Smooth muscle cell of trachea (primary cell): ENCODE results near the gene PCDHB6. TPM values are rescaled to one million over a fixed set of nuclear protein-coding genes. Genes with fewer than 3 reads are reported as not detected.

Experiments
- total RNA-seq: library from RNA; depleted of rRNA; stranded (reverse); fragments of >200 nt; gene quantifications from 2 replicates; pipeline ENCODE4 v1.2.1, GENCODE V29; 2014

Gene PCDHB6
- 0.33 TPM in 1 of 2 replicates, not detected in the other for total RNA-seq

DNA sequence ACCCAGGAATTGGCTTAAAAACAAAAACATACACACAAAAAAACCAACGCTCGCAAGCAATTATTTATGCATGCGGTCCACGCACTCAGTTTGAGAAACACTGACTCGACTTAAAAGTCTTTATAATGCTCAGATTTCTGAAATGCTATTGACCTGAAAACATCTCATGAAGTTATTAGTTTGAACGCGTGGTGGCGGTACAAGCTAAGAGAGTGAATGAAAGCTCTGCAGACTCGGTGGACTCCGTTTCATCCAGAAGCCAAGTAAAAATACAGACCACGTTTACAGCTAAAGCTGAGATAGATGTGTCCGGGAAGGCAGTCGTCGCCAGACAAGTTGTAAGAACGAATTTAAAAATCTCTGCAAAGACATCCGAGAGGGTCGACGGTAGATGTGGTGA lies at the start of gene PCDHB6:
TSS of gene PCDHB6 (plus strand) at position 246 of the 400 bp plus-strand sequence. CDS start 201 bp downstream, outside the sequence.

DNA sequence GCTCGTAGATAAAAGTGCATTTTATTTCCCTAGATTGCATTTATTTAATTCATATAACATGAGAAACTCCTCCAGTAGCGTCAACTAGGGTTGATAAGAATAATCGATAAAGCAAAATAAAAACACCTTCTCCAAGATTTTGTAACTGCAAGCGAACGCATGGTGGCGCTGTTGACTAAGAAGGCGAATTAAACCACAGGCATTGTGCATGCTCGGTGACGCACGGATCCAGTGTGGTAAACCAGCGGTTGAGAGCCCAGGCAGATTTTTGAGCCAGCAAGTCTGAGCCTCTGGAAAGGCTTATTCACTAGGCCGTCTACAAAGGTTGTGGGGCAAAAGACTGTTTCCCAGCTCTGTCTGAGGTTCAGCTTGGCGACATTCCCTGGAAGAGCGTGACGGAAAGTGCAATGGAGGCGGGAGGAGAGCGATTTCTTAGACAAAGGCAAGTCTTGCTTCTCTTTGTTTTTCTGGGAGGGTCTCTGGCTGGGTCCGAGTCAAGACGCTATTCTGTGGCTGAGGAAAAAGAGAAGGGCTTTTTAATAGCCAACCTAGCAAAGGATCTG lies 49.5 kb upstream of the PCDHB6 start, which contains the start of gene PCDHB3:
TSS of gene PCDHB3 (plus strand) at position 231 of the 563 bp plus-strand sequence. CDS start at position 408, 177 bp downstream.

DNA sequence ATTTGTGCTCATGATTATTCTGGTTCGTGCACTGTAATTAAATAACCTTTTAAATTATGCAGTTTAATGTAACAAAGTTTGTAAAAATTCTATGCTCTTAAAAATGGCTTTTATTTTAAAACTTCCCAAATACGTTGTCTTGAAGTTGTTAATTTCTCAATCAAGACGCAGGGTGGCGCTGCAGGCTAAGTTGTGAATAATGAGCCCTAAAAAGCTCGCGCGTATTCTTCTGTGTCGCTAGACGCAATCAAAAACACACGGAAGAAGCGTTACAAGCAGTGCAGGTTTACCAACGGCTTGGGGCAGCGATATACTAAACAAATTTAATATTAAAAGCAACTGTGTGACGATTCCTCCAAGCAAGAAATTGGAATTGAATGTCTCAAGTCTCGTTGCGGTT lies 28.3 kb upstream of the PCDHB6 start, which contains the start of gene PCDHB4:
TSS of gene PCDHB4 (plus strand) at position 256 of the 400 bp plus-strand sequence. CDS start 181 bp downstream, outside the sequence.

DNA sequence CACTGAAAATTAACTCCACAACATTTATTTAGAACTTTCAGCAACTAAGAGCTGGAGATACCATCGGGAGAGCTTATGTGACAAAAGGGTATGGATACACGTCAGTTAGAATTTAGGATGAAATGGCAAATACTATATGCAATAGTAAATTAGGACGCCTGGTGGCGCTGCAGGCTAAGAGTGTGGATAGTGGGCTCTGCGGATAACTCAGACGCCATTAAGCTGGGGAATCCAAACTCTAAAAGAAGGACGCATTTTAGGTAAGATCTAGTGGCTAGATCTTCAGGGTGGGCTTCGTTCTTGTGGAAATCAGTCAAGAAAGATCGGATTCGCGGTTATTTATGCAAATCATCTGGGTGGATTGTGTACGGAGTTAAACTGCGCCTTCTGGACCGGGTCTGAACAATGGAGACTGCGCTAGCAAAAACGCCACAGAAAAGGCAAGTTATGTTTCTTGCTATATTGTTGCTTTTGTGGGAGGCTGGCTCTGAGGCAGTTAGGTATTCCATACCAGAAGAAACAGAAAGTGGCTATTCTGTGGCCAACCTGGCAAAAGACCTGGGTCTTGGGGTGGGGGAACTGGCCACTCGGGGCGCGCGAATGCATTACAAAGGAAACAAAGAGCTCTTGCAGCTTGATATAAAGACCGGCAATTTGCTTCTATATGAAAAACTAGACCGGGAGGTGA lies 14.7 kb upstream of the PCDHB6 start, which contains the start of gene PCDHB5:
TSS of gene PCDHB5 (plus strand) at position 177 of the 688 bp plus-strand sequence. CDS start at position 406, 229 bp downstream.

DNA sequence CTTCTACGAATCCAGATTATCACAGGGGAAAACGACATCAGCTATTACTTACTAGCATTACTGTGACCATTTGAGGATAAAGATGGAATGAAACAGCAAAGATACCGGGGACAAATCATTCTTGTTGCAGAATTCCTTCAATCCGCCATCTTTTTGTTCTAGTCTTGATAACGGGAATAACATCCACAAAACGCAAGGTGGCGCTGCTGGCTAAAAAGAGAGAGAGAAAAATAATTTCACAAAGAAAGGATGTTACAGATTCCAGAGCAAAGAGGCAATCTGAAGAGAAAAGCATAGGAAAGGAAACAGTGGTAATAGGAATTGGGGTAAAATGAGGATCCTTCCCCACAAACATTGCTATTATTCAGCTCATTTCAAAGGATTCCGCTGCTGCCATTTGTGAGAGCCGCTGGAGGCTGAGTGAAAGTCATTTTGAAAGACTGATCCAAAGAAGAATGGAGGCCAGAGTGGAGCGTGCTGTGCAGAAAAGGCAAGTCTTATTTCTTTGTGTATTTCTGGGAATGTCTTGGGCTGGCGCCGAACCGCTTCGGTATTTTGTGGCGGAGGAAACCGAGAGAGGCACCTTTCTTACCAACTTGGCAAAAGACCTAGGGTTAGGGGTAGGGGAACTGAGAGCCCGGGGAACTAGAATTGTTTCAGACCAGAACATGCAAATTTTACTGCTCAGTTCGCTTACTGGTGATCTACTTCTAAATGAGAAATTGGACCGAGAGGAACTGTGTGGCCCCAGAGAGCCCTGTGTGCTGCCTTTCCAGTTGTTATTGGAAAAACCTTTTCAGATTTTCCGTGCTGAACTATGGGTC lies 22.7 kb downstream of the PCDHB6 start, which contains the start of gene PCDHB7:
TSS of gene PCDHB7 (plus strand) at position 264 of the 824 bp plus-strand sequence. CDS start at position 456, 192 bp downstream.

DNA sequence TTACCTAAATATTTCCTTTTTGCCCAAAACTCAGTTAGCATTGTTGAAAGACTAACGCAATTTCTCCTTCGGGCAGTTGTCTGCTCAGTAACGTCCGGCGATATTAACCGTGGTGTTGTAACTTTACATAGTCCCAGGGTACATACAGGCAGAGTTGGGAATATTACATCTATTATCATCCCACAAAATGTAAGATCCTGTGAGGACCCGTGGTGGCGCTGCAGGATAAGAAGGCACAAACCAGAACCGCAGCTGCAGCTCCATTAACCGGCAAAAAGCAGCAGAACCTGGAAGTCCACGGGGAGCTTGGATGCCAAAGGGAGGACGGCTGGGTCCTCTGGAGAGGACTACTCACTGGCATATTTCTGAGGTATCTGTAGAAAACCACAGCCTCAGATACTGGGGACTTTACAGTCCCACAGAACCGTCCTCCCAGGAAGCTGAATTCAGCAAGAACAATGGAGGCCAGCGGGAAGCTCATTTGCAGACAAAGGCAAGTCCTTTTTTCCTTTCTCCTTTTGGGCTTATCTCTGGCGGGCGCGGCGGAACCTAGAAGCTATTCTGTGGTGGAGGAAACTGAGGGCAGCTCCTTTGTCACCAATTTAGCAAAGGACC lies 27.8 kb downstream of the PCDHB6 start, which contains the start of gene PCDHB8:
TSS of gene PCDHB8 (plus strand) at position 214 of the 615 bp plus-strand sequence. CDS start at position 459, 245 bp downstream.

DNA sequence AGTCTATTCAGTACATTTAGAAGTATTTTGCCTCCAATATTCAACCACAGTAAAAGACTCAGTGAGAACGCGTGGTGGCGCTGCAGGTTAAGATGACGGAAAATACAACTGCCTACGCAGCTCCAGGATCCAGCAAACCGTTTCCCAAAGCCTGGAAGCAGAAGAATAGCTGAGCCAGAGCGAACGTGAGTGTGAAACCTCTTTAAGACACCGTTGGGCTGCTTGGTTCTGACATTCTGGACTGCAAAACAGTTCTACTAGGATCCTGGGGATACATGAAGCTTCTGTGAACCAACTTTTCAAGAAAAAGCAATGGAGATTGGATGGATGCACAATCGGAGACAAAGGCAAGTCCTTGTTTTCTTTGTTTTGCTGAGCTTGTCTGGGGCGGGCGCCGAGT lies 32.4 kb downstream of the PCDHB6 start, which contains the start of gene PCDHB16:
TSS of gene PCDHB16 (plus strand) at position 140 of the 400 bp plus-strand sequence. CDS start at position 313, 173 bp downstream.

DNA sequence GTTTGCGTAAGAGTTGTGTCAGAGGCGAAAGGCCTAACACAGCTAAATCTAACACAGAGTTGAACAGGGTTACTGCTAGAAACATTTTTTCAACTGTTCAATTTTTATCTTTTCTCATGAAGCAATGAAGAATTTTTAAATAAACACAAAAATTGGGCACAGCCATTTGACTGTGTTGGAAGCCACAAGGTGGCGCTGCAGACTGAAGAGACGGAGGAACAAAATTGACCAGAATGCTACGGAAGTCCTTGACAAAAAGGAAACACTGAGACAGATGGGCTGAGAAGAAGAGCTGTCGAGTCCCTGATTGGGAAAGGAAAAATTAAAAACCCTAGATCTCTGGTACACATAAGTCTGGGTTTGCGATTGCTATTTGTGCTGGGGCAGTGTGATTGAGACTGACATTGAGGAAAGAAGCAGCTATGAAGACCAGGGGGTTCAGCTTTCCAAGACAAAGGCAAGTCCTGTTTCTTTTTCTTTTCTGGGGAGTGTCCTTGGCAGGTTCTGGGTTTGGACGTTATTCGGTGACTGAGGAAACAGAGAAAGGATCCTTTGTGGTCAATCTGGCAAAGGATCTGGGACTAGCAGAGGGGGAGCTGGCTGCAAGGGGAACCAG lies 37.1 kb downstream of the PCDHB6 start, which contains the start of gene PCDHB9:
TSS of gene PCDHB9 (plus strand) at position 265 of the 616 bp plus-strand sequence. CDS start at position 423, 158 bp downstream.

DNA sequence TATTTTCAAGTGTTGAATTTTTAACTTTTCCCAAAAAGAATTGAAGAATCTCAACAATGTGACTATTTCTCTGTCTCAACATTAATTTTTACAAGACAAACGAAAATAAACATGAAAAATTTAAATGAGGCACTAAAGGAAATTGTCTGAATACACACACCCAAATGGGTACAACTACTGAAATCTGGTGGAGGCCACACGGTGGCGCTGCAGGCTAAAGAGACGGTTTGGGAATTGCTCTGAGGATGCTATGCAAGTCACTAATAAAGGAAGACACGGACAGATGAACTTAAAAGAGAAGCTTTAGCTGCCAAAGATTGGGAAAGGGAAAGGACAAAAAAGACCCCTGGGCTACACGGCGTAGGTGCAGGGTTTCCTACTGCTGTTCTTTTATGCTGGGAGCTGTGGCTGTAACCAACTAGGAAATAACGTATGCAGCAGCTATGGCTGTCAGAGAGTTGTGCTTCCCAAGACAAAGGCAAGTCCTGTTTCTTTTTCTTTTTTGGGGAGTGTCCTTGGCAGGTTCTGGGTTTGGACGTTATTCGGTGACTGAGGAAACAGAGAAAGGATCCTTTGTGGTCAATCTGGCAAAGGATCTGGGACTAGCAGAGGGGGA lies 42.4 kb downstream of the PCDHB6 start, which contains the start of gene PCDHB10:
TSS of gene PCDHB10 (plus strand) at position 244 of the 616 bp plus-strand sequence. CDS start at position 444, 200 bp downstream.

DNA sequence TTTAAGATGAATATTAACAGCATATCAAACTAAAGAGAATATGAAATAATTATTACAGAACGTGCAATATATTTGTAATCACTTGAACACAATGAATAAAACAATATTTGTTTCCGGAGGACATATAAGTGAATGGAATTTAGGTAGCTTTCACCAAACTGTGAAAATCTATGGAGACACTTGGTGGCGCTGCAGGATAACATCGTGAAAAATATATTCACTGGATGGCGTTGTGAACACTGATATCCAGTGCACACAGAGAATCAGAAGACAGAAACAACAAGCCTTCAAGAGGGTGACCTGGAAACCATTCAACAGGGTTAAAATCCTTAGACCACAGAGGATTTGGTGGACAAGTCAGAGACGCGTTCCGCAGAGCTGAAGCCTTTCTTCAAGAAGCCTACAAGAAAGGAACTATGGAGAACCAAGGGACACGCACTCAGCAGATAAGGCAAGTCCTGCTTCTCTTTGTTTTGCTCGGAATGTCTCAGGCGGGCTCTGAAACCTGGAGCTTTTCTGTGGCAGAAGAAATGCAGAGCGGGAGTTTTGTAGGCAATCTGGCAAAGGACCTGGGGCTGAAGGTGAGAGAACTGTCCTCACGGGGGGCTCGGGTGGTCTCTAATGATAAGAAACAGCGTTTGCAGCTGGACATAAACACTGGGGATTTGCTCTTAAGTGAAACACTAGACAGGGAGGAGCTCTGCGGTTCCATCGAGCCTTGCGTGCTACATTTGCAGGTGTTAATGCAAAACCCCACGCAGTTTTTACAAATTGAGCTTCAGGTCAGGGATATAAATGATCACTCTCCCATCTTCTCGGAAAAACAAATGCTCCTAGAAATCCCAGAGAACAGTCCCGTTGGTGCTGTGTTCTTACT lies 49.7 kb downstream of the PCDHB6 start, which contains the start of gene PCDHB11:
TSS of gene PCDHB11 (plus strand) at position 269 of the 877 bp plus-strand sequence. CDS start at position 417, 148 bp downstream.

Other genes with a start within 250 kb of the PCDHB6 start
- gene PCDHAC1, start 223.8 kb upstream of the PCDHB6 start, total RNA-seq = under 0.01 TPM in 2 replicates
- under 0.01 TPM in 1 of 2 replicates, not detected in the other for gene PCDHAC2, start 183.6 kb upstream of the PCDHB6 start, total RNA-seq
- gene PCDHB1, start 98.7 kb upstream of the PCDHB6 start, total RNA-seq = not detected in 2 replicates
- 0.58 and 3.0 TPM in 2 replicates for gene PCDHB2, start 55.4 kb upstream of the PCDHB6 start, total RNA-seq
- 0.29 and 0.50 TPM in 2 replicates for gene PCDHB3, start 49.6 kb upstream of the PCDHB6 start, total RNA-seq
- 0.15 and 0.17 TPM in 2 replicates for gene PCDHB4, start 28.2 kb upstream of the PCDHB6 start, total RNA-seq
- 0.29 and 1.3 TPM in 2 replicates for gene PCDHB5, start 14.9 kb upstream of the PCDHB6 start, total RNA-seq
- under 0.01 and 0.66 TPM in 2 replicates for gene PCDHB7, start 22.6 kb downstream of the PCDHB6 start, total RNA-seq
- gene PCDHB8, start 27.7 kb downstream of the PCDHB6 start, total RNA-seq = 0.50 TPM in 1 of 2 replicates, not detected in the other
- gene PCDHB16, start 32.3 kb downstream of the PCDHB6 start, total RNA-seq = 0.15 and 0.50 TPM in 2 replicates
- under 0.01 and 0.17 TPM in 2 replicates for gene PCDHB9, start 37.1 kb downstream of the PCDHB6 start, total RNA-seq
- gene PCDHB10, start 42.3 kb downstream of the PCDHB6 start, total RNA-seq = 0.15 and 0.66 TPM in 2 replicates
- gene PCDHB11, start 49.6 kb downstream of the PCDHB6 start, total RNA-seq = 0.50 TPM in 1 of 2 replicates, not detected in the other
- 0.15 and 0.33 TPM in 2 replicates for gene PCDHB12, start 58.7 kb downstream of the PCDHB6 start, total RNA-seq
- gene PCDHB13, start 63.9 kb downstream of the PCDHB6 start, total RNA-seq = under 0.01 and 1.3 TPM in 2 replicates
- 0.15 and 1.2 TPM in 2 replicates for gene PCDHB14, start 73.3 kb downstream of the PCDHB6 start, total RNA-seq
- gene PCDHB15, start 95.3 kb downstream of the PCDHB6 start, total RNA-seq = under 0.01 and 0.66 TPM in 2 replicates
- gene SLC25A2, start 154.0 kb downstream of the PCDHB6 start, total RNA-seq = 0.50 and 1.0 TPM in 2 replicates
- 70.8 and 74.8 TPM in 2 replicates for gene TAF7, start 170.7 kb downstream of the PCDHB6 start, total RNA-seq
- 1.3 and 2.3 TPM in 2 replicates for gene PCDHGA1, start 180.5 kb downstream of the PCDHB6 start, total RNA-seq
- 3.3 and 6.6 TPM in 2 replicates for gene PCDHGA2, start 188.7 kb downstream of the PCDHB6 start, total RNA-seq
- gene PCDHGA3, start 193.8 kb downstream of the PCDHB6 start, total RNA-seq = 1.3 and 2.6 TPM in 2 replicates
- 4.4 and 4.5 TPM in 2 replicates for gene PCDHGB1, start 200.0 kb downstream of the PCDHB6 start, total RNA-seq
- gene PCDHGA4, start 205.0 kb downstream of the PCDHB6 start, total RNA-seq = 8.9 and 11.1 TPM in 2 replicates
- 5.1 TPM in 2 replicates for gene PCDHGB2, start 209.9 kb downstream of the PCDHB6 start, total RNA-seq
- 2.8 and 3.5 TPM in 2 replicates for gene PCDHGA5, start 214.1 kb downstream of the PCDHB6 start, total RNA-seq
- gene PCDHGB3, start 220.2 kb downstream of the PCDHB6 start, total RNA-seq = 7.1 and 9.4 TPM in 2 replicates
- 4.8 and 6.3 TPM in 2 replicates for gene PCDHGA6, start 223.8 kb downstream of the PCDHB6 start, total RNA-seq
- gene PCDHGA7, start 232.7 kb downstream of the PCDHB6 start, total RNA-seq = 5.4 and 8.4 TPM in 2 replicates
- gene PCDHGB4, start 237.6 kb downstream of the PCDHB6 start, total RNA-seq = 21.5 and 38.4 TPM in 2 replicates
- 3.9 and 5.6 TPM in 2 replicates for gene PCDHGA8, start 242.6 kb downstream of the PCDHB6 start, total RNA-seq
- gene PCDHGB5, start 247.9 kb downstream of the PCDHB6 start, total RNA-seq = 27.9 and 40.4 TPM in 2 replicates